HK-2 (cell line): ENCODE measurements around the gene CPO.

Source experiments
- DNase-seq: peaks from one replicate; pipeline ENCODE4 v3.0.0-alpha.2; 2018; ENCODE audit not compliant: unreplicated experiment

CPO gene

DNA sequence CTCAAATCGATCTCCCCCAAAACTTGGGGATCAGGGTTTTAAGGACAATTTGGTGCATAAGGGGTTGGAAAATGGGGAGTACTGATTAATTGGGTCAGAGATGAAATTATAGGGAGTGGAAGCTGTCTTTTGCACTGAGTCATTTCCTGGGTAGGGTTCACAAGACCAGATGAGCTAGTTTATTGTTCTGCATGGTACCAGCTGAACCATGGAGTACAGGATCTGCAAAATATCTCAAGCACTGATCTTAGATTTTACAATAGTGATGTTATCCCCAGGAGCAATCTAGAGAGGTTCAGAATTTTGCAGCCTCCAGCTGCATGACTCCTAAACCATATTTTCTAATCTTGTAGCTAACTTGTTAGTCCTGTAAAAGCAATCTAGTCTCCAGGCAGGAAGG is 73.1 kb downstream of the CPO start:
- no peak for DNase-seq

DNA sequence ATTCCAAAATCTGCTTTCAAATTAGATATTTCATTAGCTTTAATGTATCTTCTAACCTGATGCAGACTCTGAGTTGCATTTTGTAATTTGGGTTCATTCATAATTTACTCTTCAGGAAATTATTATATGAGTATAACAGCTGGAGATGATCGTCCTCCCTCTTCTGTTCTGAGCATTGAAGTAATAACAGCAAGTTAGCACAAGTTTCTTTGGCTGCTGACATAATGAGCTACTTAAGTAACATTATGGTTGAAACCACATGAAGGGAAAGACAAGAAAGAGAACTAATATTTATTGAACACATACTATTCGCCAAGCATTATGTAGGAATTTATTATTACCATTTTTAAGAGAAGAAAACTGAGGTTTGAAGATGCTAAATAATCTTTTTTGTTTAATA is 75.1 kb downstream of the CPO start:
- no peak for DNase-seq

DNA sequence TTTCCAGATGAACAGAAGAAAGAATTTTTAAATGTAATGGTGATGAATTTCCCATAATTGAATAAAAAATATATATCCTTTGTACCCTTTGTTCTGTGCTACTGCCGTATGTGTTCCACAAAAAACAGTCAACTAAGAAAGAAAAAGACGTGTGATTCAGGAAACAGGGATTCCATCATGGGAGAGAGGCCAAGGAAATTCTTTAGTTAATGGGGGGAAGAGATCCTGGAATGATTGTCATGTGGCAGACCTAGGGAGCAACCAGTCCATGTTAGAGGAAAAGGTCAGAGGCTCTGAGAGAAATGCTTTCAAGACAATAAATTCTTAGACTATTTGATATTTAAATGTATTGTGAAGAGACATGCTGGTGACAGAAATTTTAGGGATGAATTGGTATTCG is 76.6 kb downstream of the CPO start:
- no peak for DNase-seq
